H1 (cell line): ENCODE measurements around the gene TIMM29. TPM values are rescaled to one million over a fixed set of nuclear protein-coding genes. Genes with fewer than 3 reads are reported as not detected.

ENCODE experiments used
- CTCF ChIA-PET: fragments of 300-600 bp; sonication (Branson Sonifier 250); formaldehyde crosslinking; loops from one replicate; lab custom pipeline; 2021; ENCODE audit not compliant: partially characterized antibody; lab: Charles Lee
- POLR2A ChIA-PET: fragments of 300-600 bp; sonication (Branson Sonifier 250); formaldehyde crosslinking; loops from one replicate; lab custom pipeline; 2021; ENCODE audit warnings: inconsistent platforms; ENCODE audit not compliant: partially characterized antibody; lab: Charles Lee
- DNase-seq, 2 experiments: peaks; one replicate each; pipeline versions ENCODE4 v3.0.0 to v3.0.0-alpha.2; 2010 to 2022; ENCODE audit warnings: low spot score in 2 of 2, low read depth in 1 of 2, mixed read lengths in 1 of 2
- FAIRE-seq: peaks from 2 replicates; lab custom pipeline; 2011; peaks lifted over from hg19 to GRCh38; lab: Jason Lieb, UNC
- H2AFZ ChIP-seq: 2 replicates; pipeline ENCODE4 v1.8.1; 2012; ENCODE audit warnings: low read length, inconsistent platforms
- H2AK5ac ChIP-seq: 2 replicates; pipeline ENCODE4 v1.6.1; 2013; ENCODE audit warnings: low read depth, low read length
- H2BK120ac ChIP-seq: replicated peaks from 2 replicates; pipeline ENCODE3; 2013; ENCODE audit warnings: low read depth, low read length, inconsistent platforms
- H2BK12ac ChIP-seq: 2 replicates; pipeline ENCODE4 v1.6.1; 2013; ENCODE audit warnings: low read depth, low read length
- H2BK15ac ChIP-seq: 2 replicates; pipeline ENCODE4 v1.6.1; 2013; ENCODE audit warnings: low read length
- H2BK20ac ChIP-seq: 2 replicates; pipeline ENCODE4 v1.6.1; 2013; ENCODE audit warnings: low read length
- H2BK5ac ChIP-seq: 2 replicates; pipeline ENCODE4 v1.6.1; 2013; ENCODE audit warnings: low read depth, low read length
- H3K14ac ChIP-seq: 2 replicates; pipeline ENCODE4 v1.6.1; 2013; ENCODE audit warnings: inconsistent platforms; ENCODE audit not compliant: insufficient read length
- H3K18ac ChIP-seq: 2 replicates; pipeline ENCODE4 v1.6.1; 2013; ENCODE audit warnings: low read length; ENCODE audit errors: extremely low read depth
- H3K23ac ChIP-seq: 2 replicates; pipeline ENCODE4 v1.6.1; 2013; ENCODE audit warnings: inconsistent platforms; ENCODE audit not compliant: insufficient read length
- H3K23me2 ChIP-seq: 2 replicates; pipeline ENCODE4 v1.6.1; 2013; ENCODE audit warnings: low read depth, low read length
- H3K27ac ChIP-seq: 2 replicates; pipeline ENCODE4 v1.6.1; 2011; ENCODE audit warnings: low read depth, low read length, inconsistent platforms
- H3K27me3 ChIP-seq, 4 experiments: replicated peaks in 1 of 4; 1 replicate in 1 of 4; 2 replicates in 3 of 4; pipeline versions ENCODE4 v1.6.1 to v1.8.1; 2011 to 2013; ENCODE audit warnings: low read length in 3 of 4, mild to moderate bottlenecking in 3 of 4, inconsistent platforms in 2 of 4, mixed read lengths in 2 of 4, moderate library complexity in 1 of 4; ENCODE audit not compliant: control insufficient read depth in 3 of 4, insufficient read depth in 3 of 4; ENCODE audit errors: extremely low read depth in 1 of 4
- H3K36me3 ChIP-seq, 4 experiments: 2 replicates each; pipeline versions ENCODE4 v1.6.1 to v1.8.1; 2011 to 2013; ENCODE audit warnings: mild to moderate bottlenecking in 4 of 4, low read length in 3 of 4, moderate library complexity in 2 of 4, control low read depth in 1 of 4, inconsistent platforms in 1 of 4; ENCODE audit not compliant: insufficient read depth in 4 of 4, control insufficient read depth in 2 of 4
- H3K4ac ChIP-seq: replicated peaks from 2 replicates; pipeline ENCODE3; 2013; ENCODE audit warnings: low read length, low read depth, mixed read lengths, inconsistent platforms; ENCODE audit not compliant: insufficient read length
- H3K4me1 ChIP-seq, 4 experiments: replicated peaks in 1 of 4; 1 replicate in 1 of 4; 2 replicates in 3 of 4; pipeline versions ENCODE4 v1.6.1 to v1.8.1; 2011 to 2013; ENCODE audit warnings: low read length in 3 of 4, inconsistent platforms in 2 of 4, mixed read lengths in 1 of 4; ENCODE audit not compliant: insufficient read depth in 4 of 4, control insufficient read depth in 3 of 4
- H3K4me2 ChIP-seq, 2 experiments: 2 replicates each; pipeline versions ENCODE4 v1.6.1 to v1.8.1; 2011 to 2013; ENCODE audit warnings: low read depth in 2 of 2, low read length in 2 of 2, control low read depth in 1 of 2, inconsistent platforms in 1 of 2, mild to moderate bottlenecking in 1 of 2; ENCODE audit not compliant: insufficient read depth in 1 of 2
- H3K4me3 ChIP-seq, 4 experiments: fragments of 200-600, 300-600 bp in 1 of 4; sonication (generic), shearing (Covaris generic), sonication (Bioruptor Twin) in 1 of 4; 2 replicates each; pipeline versions ENCODE4 v1.5.1 to v1.8.1; 2011 to 2016; ENCODE audit warnings: low read length in 4 of 4, low read depth in 3 of 4, control low read depth in 2 of 4, inconsistent platforms in 2 of 4, mild to moderate bottlenecking in 2 of 4, mixed read lengths in 1 of 4, moderate library complexity in 1 of 4; ENCODE audit not compliant: insufficient read depth in 2 of 4; ENCODE audit errors: extremely low read depth in 1 of 4
- H3K56ac ChIP-seq: replicated peaks from 2 replicates; pipeline ENCODE3; 2013; ENCODE audit warnings: low read depth, mild to moderate bottlenecking, mixed read lengths, low read length, inconsistent platforms; ENCODE audit not compliant: insufficient read length
- H3K79me1 ChIP-seq: 2 replicates; pipeline ENCODE4 v1.6.1; 2013; ENCODE audit warnings: low read depth, low read length, control low read depth
- H3K79me2 ChIP-seq, 2 experiments: 2 replicates each; pipeline versions ENCODE4 v1.6.1 to v1.8.1; 2012 to 2013; ENCODE audit warnings: low read length in 2 of 2, mild to moderate bottlenecking in 2 of 2, inconsistent platforms in 1 of 2; ENCODE audit not compliant: insufficient read depth in 2 of 2, control insufficient read depth in 1 of 2
- H3K9ac ChIP-seq, 4 experiments: replicated peaks in 1 of 4; 1 replicate in 1 of 4; 2 replicates in 3 of 4; pipeline versions ENCODE4 v1.6.1 to v1.8.1; 2011 to 2013; ENCODE audit warnings: low read depth in 3 of 4, low read length in 3 of 4, control low read depth in 2 of 4, mild to moderate bottlenecking in 2 of 4, moderate library complexity in 2 of 4, inconsistent platforms in 1 of 4; ENCODE audit errors: extremely low read depth in 1 of 4
- H3K9me3 ChIP-seq, 2 experiments: 2 replicates each; pipeline versions ENCODE4 v1.6.1 to v1.8.1; 2012 to 2013; ENCODE audit warnings: mild to moderate bottlenecking in 2 of 2, moderate library complexity in 2 of 2, control low read depth in 1 of 2, inconsistent platforms in 1 of 2, low read depth in 1 of 2, low read length in 1 of 2, mixed read lengths in 1 of 2; ENCODE audit not compliant: insufficient read depth in 2 of 2
- H4K20me1 ChIP-seq, 2 experiments: replicated peaks in 1 of 2; 2 replicates each; pipeline versions ENCODE3 to v1.8.1; 2011 to 2013; ENCODE audit warnings: inconsistent platforms in 2 of 2, low read length in 2 of 2, mild to moderate bottlenecking in 1 of 2; ENCODE audit not compliant: insufficient read depth in 2 of 2, control insufficient read depth in 1 of 2
- H4K5ac ChIP-seq: 2 replicates; pipeline ENCODE4 v1.6.1; 2013; ENCODE audit warnings: low read length, low read depth, mixed read lengths, inconsistent platforms; ENCODE audit not compliant: insufficient read length
- H4K8ac ChIP-seq: 2 replicates; pipeline ENCODE4 v1.8.0; 2013; ENCODE audit warnings: mild to moderate bottlenecking, moderate library complexity, low read length, inconsistent platforms; ENCODE audit not compliant: insufficient read depth; ENCODE audit errors: extremely low read depth
- H4K91ac ChIP-seq: replicated peaks from 2 replicates; pipeline ENCODE3; 2013; ENCODE audit warnings: low read length, mixed read lengths, inconsistent platforms; ENCODE audit not compliant: insufficient read length
- CBX5 ChIP-seq: fragments of 300-800, 300-1000 bp; sonication (generic); IDR thresholded peaks from 2 replicates; pipeline ENCODE4 v1.7.1; 2016; ENCODE audit warnings: antibody characterized with exemption, low read length, low read depth
- CBX8 ChIP-seq: fragments of 300-800, 300-1000 bp; sonication (generic); IDR thresholded peaks from 2 replicates; pipeline ENCODE4 v1.7.1; 2016; ENCODE audit warnings: low read depth, low read length, borderline replicate concordance
- PHF8 ChIP-seq: fragments of 200-600 bp; sonication (generic); conservative IDR thresholded peaks from 2 replicates; pipeline ENCODE4 v1.7.1; 2012; ENCODE audit warnings: low read depth, mild to moderate bottlenecking, inconsistent platforms, low read length, moderate library complexity
- SIN3A ChIP-seq, 2 experiments: IDR thresholded peaks in 1 of 2; conservative IDR thresholded peaks in 1 of 2; 2 replicates each; pipeline ENCODE4 v1.6.1; 2011 to 2012; ENCODE audit warnings: low read length in 2 of 2, improper control_type of control experiment in 1 of 2, low read depth in 1 of 2, mild to moderate bottlenecking in 1 of 2
- WGBS, 2 experiments: shearing (Covaris generic) in 1 of 2; methylation state at CpG; one replicate each; pipeline versions ENCODE4 v1.1.6 to v1.1.7; 2013 to 2015; ENCODE audit warnings: low lambda C conversion rate in 2 of 2, mixed read lengths in 2 of 2, inconsistent platforms in 1 of 2, low coverage in 1 of 2, missing lambda C conversion rate in 1 of 2; ENCODE audit not compliant: insufficient replicate concordance in 2 of 2, insufficient coverage in 1 of 2, insufficient read length in 1 of 2; ENCODE audit errors: extremely low coverage in 1 of 2, missing lambda C conversion rate in 1 of 2; 5-methylcytosine and 5-hydroxymethylcytosine counted together
- polyA plus RNA-seq, 7 experiments: library from polyadenylated mRNA; depleted of rRNA in 3 of 7; stranded (reverse) in 5 of 7; unstranded in 2 of 7; fragments of >200 nt in 5 of 7; fragments of 200-250 nt in 2 of 7; gene quantifications; 1 replicate in 5 of 7; 2 replicates in 1 of 7; 4 replicates in 1 of 7; pipeline versions ENCODE4 v1.2.1 to v1.2.3, GENCODE V29; 2011 to 2013; ENCODE audit warnings: missing spikeins in 2 of 7, mixed read lengths in 2 of 7
- total RNA-seq: library from RNA; stranded (reverse); fragmentation: NEBNext Ultra II Directional; extraction: Animal tissue kit (Norgen Biotek cat#: 25700); gene quantifications from 2 replicates; pipeline ENCODE4 v1.2.1, GENCODE V29; 2021

The TIMM29 gene
- total and polyA plus RNA-seq, 2 of the 8 experiments (the other 6 are each of a cell fraction or from before 2014, with no cell fraction given), result 15.9 to 24.0 TPM

DNA sequence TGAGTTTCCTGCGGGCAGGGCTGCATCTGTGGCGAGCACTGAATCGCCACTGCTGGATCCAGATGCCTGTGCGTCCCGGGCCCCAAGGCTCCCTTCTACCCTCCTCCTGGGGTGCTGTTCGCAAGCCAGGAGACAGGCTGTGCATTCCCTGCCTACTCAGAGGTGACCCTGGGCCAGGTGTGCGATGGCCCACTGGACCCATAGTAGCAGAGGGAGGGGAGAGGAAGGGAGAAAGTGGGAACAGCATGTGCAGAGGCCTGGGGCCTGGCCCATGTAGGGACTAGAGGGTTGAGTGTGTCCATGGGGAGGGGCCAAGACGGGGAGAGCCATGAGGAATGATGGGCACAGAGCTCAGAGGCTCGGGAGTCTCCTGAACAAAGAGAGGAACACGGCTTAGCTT, 30.0 kb upstream of the TIMM29 start:
- Histone ChIP-seq H3K23me2 (no peaks in the 10 kb centered on the region), H4K91ac (no peak overlapping the region), H3K4me3 (no peak overlapping the region), H3K14ac (no peak overlapping the region), H3K4me1 (peaks cover 5 to 16% (median 13%) of the 10 kb centered on the region in 4 experiments), H3K79me1 (peaks cover 26% of the 10 kb centered on the region), H3K4ac (no peak overlapping the region), H2BK5ac (0 out of 2 replicates have a peak overlapping the region, but pooled peaks have one; percentile 8), H3K27ac (0 out of 2 replicates have a peak overlapping the region, but pooled peaks have one; percentile 30), H3K9ac (no peak overlapping the region), H3K23ac (no peak overlapping the region), H3K36me3 (no peaks in the 10 kb centered on the region), H3K27me3 (no peaks in the 10 kb centered on the region), H3K56ac (no peak overlapping the region), H4K8ac (no peak overlapping the region), H2BK20ac (no peak overlapping the region), H4K20me1 (peaks cover 10 to 20% of the 10 kb centered on the region in 2 experiments), H2BK15ac (no peak overlapping the region), H2BK120ac (no peak overlapping the region), H2AFZ (no peak overlapping the region), H3K79me2 (peaks cover 0 to 82% of the 10 kb centered on the region in 2 experiments; a peak in 2 of 4 replicates), H4K5ac (no peak overlapping the region), H2AK5ac (no peak overlapping the region), H3K9me3 (no peaks in the 10 kb centered on the region), H3K18ac (no peak overlapping the region), H3K4me2 (no peak overlapping the region), H2BK12ac (no peak overlapping the region)
- ChIA-PET POLR2A (interaction anchor here (0.9 to 3.3 kb wide), 4 partner anchors 10 to 23 kb away, joined by 3 to 13 read pairs (median 4); no protein-coding TSS in a partner anchor), CTCF (interaction anchor here (0.6 to 1.2 kb wide), 4 partner anchors 9 to 26 kb away, joined by 3 to 4 read pairs (median 4); no protein-coding TSS in a partner anchor)
- FAIRE-seq (no peak), DNase-seq (no peak)
- 93% methylated on average over 9 of the region's 10 CpGs; no CpG with 5 or more reads in 1 of the 2 experiments for WGBS, 2 experiments
- TF ChIP-seq CBX5 (no peak), CBX8 (no peak), SIN3A (conservative IDR thresholded peaks at IDR 0.05 in 1 of 2, IDR thresholded peaks at IDR 0.05 in 1 of 2; ENCODE audit: low read depth in 1 of 2, low read length in 2 of 2) (no peak), PHF8 (no peak)
